HepG2 (cell line): Measurements from ENCODE around the gene VARS2. TPM values are rescaled to one million over a fixed set of nuclear protein-coding genes. Genes with fewer than 3 reads are reported as not detected.

Experiments
- ARNTL ChIP-seq: sonication (generic); formaldehyde crosslinking; IDR thresholded peaks from 2 replicates; pipeline ENCODE4 v1.4.0; 2020; ENCODE audit warnings: mild to moderate bottlenecking, missing genetic modification reagents
- DRAP1 ChIP-seq: IDR thresholded peaks from 2 replicates; pipeline ENCODE4 v1.6.1; 2016; ENCODE audit warnings: missing genetic modification reagents, missing compliant biosample characterization
- HMGXB4 ChIP-seq, 2 experiments: sonication (generic) in 1 of 2; formaldehyde crosslinking in 1 of 2; IDR thresholded peaks; 2 replicates each; pipeline versions ENCODE4 v1.4.0 to v1.6.1; 2018 to 2020; ENCODE audit warnings: missing genetic modification reagents in 2 of 2, borderline replicate concordance in 1 of 2, low read depth in 1 of 2, mild to moderate bottlenecking in 1 of 2, missing biosample characterization in 1 of 2
- IRF2 ChIP-seq: IDR thresholded peaks from 2 replicates; pipeline ENCODE4 v1.6.1; 2018; ENCODE audit warnings: missing genetic modification reagents, missing compliant biosample characterization
- JUND ChIP-seq: sonication (generic); formaldehyde crosslinking; IDR thresholded peaks from 2 replicates; pipeline ENCODE4 v1.8.0; 2022; ENCODE audit warnings: mild to moderate bottlenecking, missing genetic modification reagents
- KLF12 ChIP-seq: sonication (generic); formaldehyde crosslinking; IDR thresholded peaks from 2 replicates; pipeline ENCODE4 v1.4.0; 2020; ENCODE audit warnings: missing genetic modification reagents, borderline replicate concordance
- MYNN ChIP-seq: sonication (generic); formaldehyde crosslinking; IDR thresholded peaks from 2 replicates; pipeline ENCODE4 v1.4.0; 2020; ENCODE audit warnings: mild to moderate bottlenecking, low read depth, missing genetic modification reagents
- NCOR1 ChIP-seq: fragments of 200-600 bp; sonication (generic); IDR thresholded peaks from 2 replicates; pipeline ENCODE4 v1.7.0; 2017; ENCODE audit warnings: antibody characterized with exemption, low read length, borderline replicate concordance
- PAXIP1 ChIP-seq: sonication (generic); formaldehyde crosslinking; conservative IDR thresholded peaks from 2 replicates; pipeline ENCODE4 v1.4.0; 2020; ENCODE audit warnings: mild to moderate bottlenecking, missing genetic modification reagents, moderate library complexity
- PHB2 ChIP-seq: fragments of 450-650 bp; IDR thresholded peaks from 2 replicates; pipeline ENCODE4 v1.6.1; 2018; ENCODE audit not compliant: partially characterized antibody
- PITX1 ChIP-seq: sonication (generic); formaldehyde crosslinking; IDR thresholded peaks from 2 replicates; pipeline ENCODE4 v1.5.1; 2020; ENCODE audit warnings: mild to moderate bottlenecking, missing genetic modification reagents
- SNAI1 ChIP-seq: sonication (generic); formaldehyde crosslinking; IDR thresholded peaks from 2 replicates; pipeline ENCODE4 v1.5.0; 2020; ENCODE audit warnings: mild to moderate bottlenecking, missing genetic modification reagents, borderline replicate concordance
- ZBTB49 ChIP-seq: sonication (generic); formaldehyde crosslinking; IDR thresholded peaks from 2 replicates; pipeline ENCODE4 v1.4.0; 2020; ENCODE audit warnings: missing genetic modification reagents, borderline replicate concordance
- ZNF335 ChIP-seq: sonication (generic); formaldehyde crosslinking; IDR thresholded peaks from 2 replicates; pipeline ENCODE4 v1.4.0; 2020; ENCODE audit warnings: missing genetic modification reagents
- ZNF552 ChIP-seq: sonication (generic); formaldehyde crosslinking; IDR thresholded peaks from 2 replicates; pipeline ENCODE4 v1.9.0; 2022; ENCODE audit warnings: missing genetic modification reagents, mild to moderate bottlenecking, borderline replicate concordance
- ZNF800 ChIP-seq: sonication (generic); formaldehyde crosslinking; IDR thresholded peaks from 2 replicates; pipeline ENCODE4 v1.4.0; 2020; ENCODE audit warnings: missing genetic modification reagents
- ZNF816 ChIP-seq: sonication (generic); formaldehyde crosslinking; IDR thresholded peaks from 2 replicates; pipeline ENCODE4 v1.8.0; 2022; ENCODE audit warnings: missing genetic modification reagents, mild to moderate bottlenecking, borderline replicate concordance
- polyA plus RNA-seq, 8 experiments: library from polyadenylated mRNA; depleted of rRNA in 3 of 8; stranded (reverse) in 7 of 8; unstranded in 1 of 8; fragments of >200 nt; fragmentation: Illumina TruSeq in 4 of 8; extraction: Trizol in 4 of 8; gene quantifications; 2 replicates each; pipeline versions ENCODE4 v1.2.1 to v1.2.3, GENCODE V29; 2011 to 2016; ENCODE audit warnings: low read depth in 4 of 8, missing spikeins in 1 of 8, mixed read lengths in 1 of 8; ENCODE audit not compliant: insufficient read depth in 1 of 8
- total RNA-seq, 5 experiments: library from RNA; depleted of rRNA; stranded (reverse); fragments of >200 nt; fragmentation: Illumina TruSeq; extraction: Trizol; gene quantifications; 2 replicates each; pipeline ENCODE4 v1.2.3, GENCODE V29; 2016; ENCODE audit warnings: low read depth in 1 of 5

The VARS2 gene
- total and polyA plus RNA-seq, 2 of the 13 experiments (the other 11 are each of a cell fraction or from before 2014, with no cell fraction given) = 61.8 to 71.8 TPM

GRCh38 chr6:30885999-30886896, 27.8 kb upstream of the VARS2 start (continued):
- TF ChIP-seq DRAP1 (CRISPR knock-in tag) (peak; percentile 55; the same call in 1 of the 2 replicates), KLF12 (no peak), NCOR1 (no peak), PHB2 (no peak), MYNN (CRISPR knock-in tag) (no peak), HMGXB4 (CRISPR knock-in tag; IDR thresholded peaks at IDR 0.05; ENCODE audit: borderline replicate concordance in 1 of 2, low read depth in 1 of 2) (0 out of 4 replicates have a peak, but pooled peaks of 1 of the 2 experiments have one; percentile 27), SNAI1 (no peak), IRF2 (CRISPR knock-in tag) (peak; percentile 24; the same call in 1 of the 2 replicates), ARNTL (peak; percentile 10; the same call in 1 of the 2 replicates), PAXIP1 (peak; percentile 49), PITX1 (CRISPR knock-in tag) (no peak), ZNF800 (CRISPR knock-in tag) (0 out of 2 replicates have a peak, but pooled peaks have one; percentile 22), ZNF552 (CRISPR knock-in tag) (no peak), JUND (CRISPR knock-in tag) (peak; percentile 74), ZNF335 (CRISPR knock-in tag) (no peak; the same call in 1 of the 2 replicates), ZNF816 (no peak), ZBTB49 (no peak)
